Adrenal gland (tissue), 12 donors: ENCODE measurements around the gene CHCHD4. TPM values are rescaled to one million over a fixed set of nuclear protein-coding genes. Genes with fewer than 3 reads are reported as not detected.

Experiments
- DNase-seq, 7 donors: peaks; one replicate each; pipeline ENCODE4 v3.0.0-alpha.2; 2019 to 2020
- H3K27ac ChIP-seq, 5 donors: fragments of 200-600 bp; sonication (generic) in 4 of 5; 1 replicate in 3 of 5; 2 replicates in 2 of 5; pipeline versions ENCODE4 v1.5.1 to v1.8.0; 2016 to 2020; ENCODE audit warnings: mild to moderate bottlenecking in 1 of 5
- H3K27me3 ChIP-seq: fragments of 200-600 bp; 2 replicates; pipeline ENCODE4 v1.8.0; 2021
- H3K36me3 ChIP-seq, 2 donors: fragments of 200-600 bp; replicated peaks in 1 of 2; 1 replicate in 1 of 2; 2 replicates in 1 of 2; pipeline versions ENCODE4 v1.5.1 to v1.8.0; 2018 to 2022
- H3K4me1 ChIP-seq, 2 donors: fragments of 200-600 bp; replicated peaks in 1 of 2; 1 replicate in 1 of 2; 2 replicates in 1 of 2; pipeline versions ENCODE4 v1.5.1 to v1.8.0; 2018 to 2021
- H3K4me3 ChIP-seq, 4 donors: fragments of 200-600 bp; sonication (generic) in 3 of 4; one replicate each; pipeline ENCODE4 v1.5.1; 2016 to 2018
- H3K9me3 ChIP-seq, 3 donors: fragments of 200-600 bp; sonication (generic) in 1 of 3; replicated peaks in 1 of 3; 1 replicate in 2 of 3; 2 replicates in 1 of 3; pipeline versions ENCODE4 v1.5.1 to v1.8.0; 2016 to 2021
- CTCF ChIP-seq, 6 experiments: fragments of 450-650 bp in 4 of 6; fragments of 200-600 bp in 2 of 6; sonication (generic) in 1 of 6; IDR thresholded peaks; 1 replicate in 5 of 6; 2 replicates in 1 of 6; pipeline versions ENCODE4 v1.5.1 to v1.8.0; 2016 to 2021; ENCODE audit warnings: antibody characterized with exemption in 6 of 6, mild to moderate bottlenecking in 2 of 6, moderate library complexity in 1 of 6
- POLR2A ChIP-seq, 2 donors: fragments of 450-650 bp; IDR thresholded peaks; one replicate each; pipeline ENCODE4 v1.6.1; 2017; ENCODE audit warnings: antibody characterized with exemption in 2 of 2, mild to moderate bottlenecking in 2 of 2, moderate library complexity in 1 of 2
- WGBS, 4 donors: extraction: QIAGEN DNeasy Blood & Tissue Kit in 2 of 4; methylation state at CpG; one replicate each; pipeline versions ENCODE4 v1.1.5 to v1.1.7; 2013 to 2017; 5-methylcytosine and 5-hydroxymethylcytosine counted together
- intact Hi-C, 2 donors: fragments of 100-400 bp; cut with DNase I; formaldehyde crosslinking; loops; one replicate each; pipeline versions ENCODE4 v1.14.1 to v1.15.0; 2022 to 2023
- polyA plus RNA-seq, 3 donors: library from polyadenylated mRNA; stranded (reverse); fragments of 200-250 nt in 2 of 3; fragments of 350-450 nt in 1 of 3; fragmentation: Illumina TruSeq in 1 of 3; extraction: RNeasy Lipid Tissue Mini Kit (QIAGEN cat#74804) in 1 of 3; gene quantifications; one replicate each; pipeline ENCODE4 v1.2.3, GENCODE V29; 2013 to 2014
- total RNA-seq, 9 donors: library from RNA; depleted of rRNA in 4 of 9; stranded (reverse); fragments of >200 nt in 4 of 9; fragments of 120-200 nt in 1 of 9; fragmentation: NEBNext Ultra II Directional in 1 of 9; extraction: Animal tissue kit (Norgen Biotek cat#: 25700) in 1 of 9; gene quantifications; one replicate each; pipeline versions ENCODE4 v1.1.0 to v1.2.4, GENCODE V29; 2013 to 2023
- donor health status: healthy with polysubstance abuse.
- donor health status: Bipolar disorder and iron deficiency.
- donor health status: DM: yes; HTN: yes; CAD: no.
- donor health status: DM: no; HTN: no; CAD: no.
- donor health status: DM: no; HTN: no; CAD: no.
- donor health status: DM: yes; HTN: yes; CAD: no.

The CHCHD4 gene
- total and polyA plus RNA-seq, 12 donors: 10.1 to 39.0 (median 17.6) TPM

- 95 to 98% (median 96%) methylated on average over 12 to 13 of the region's 13 CpGs for WGBS, 4 donors
- DNase-seq: peak in 1 of 7 donors; percentile 40
- Histone ChIP-seq H3K27me3 (no peaks in the 10 kb centered on the region), H3K4me3 (no peak overlapping the region), H3K4me1 (peaks cover 0 to 9% of the 10 kb centered on the region in 2 donors), H3K27ac (no peak overlapping the region), H3K9me3 (peaks cover 0 to 11% (median 4%) of the 10 kb centered on the region in 3 donors), H3K36me3 (peaks cover 0 to 83% of the 10 kb centered on the region in 2 donors)
- TF ChIP-seq CTCF (IDR thresholded peaks at IDR 0.05) (no peak), POLR2A (IDR thresholded peaks at IDR 0.05) (no peak)
- intact Hi-C loops: no loop called here
Observed at GRCh38 chr3:14156843-14157561, 32.3 kb upstream of the CHCHD4 start.

GRCh38 chr3:14156201-14156600, 31.5 kb upstream of the CHCHD4 start:
- 96 to 98% (median 97%) methylated on average over 6 to 7 of the region's 7 CpGs for WGBS, 4 donors
- no peak for TF ChIP-seq POLR2A (IDR thresholded peaks at IDR 0.05)
- TF ChIP-seq CTCF (IDR thresholded peaks at IDR 0.05): no peak
- peak in 1 of 7 donors; percentile 41 for DNase-seq
- Histone ChIP-seq H3K4me1 (peaks cover 0 to 9% of the 10 kb centered on the region in 2 donors), H3K27ac (no peak overlapping the region), H3K36me3 (peaks cover 0 to 83% of the 10 kb centered on the region in 2 donors), H3K9me3 (peaks cover 0 to 3% (median 0%) of the 10 kb centered on the region in 3 donors), H3K4me3 (no peak overlapping the region), H3K27me3 (no peaks in the 10 kb centered on the region)
- intact Hi-C loops: no loop called here

GRCh38 chr3:14154895-14155440, 30.3 kb upstream of the CHCHD4 start:
- peak in 1 of 7 donors; percentile 48 for DNase-seq
- no peaks in the 10 kb centered on the region for H3K9me3 ChIP-seq
- no peak overlapping the region for H3K27ac ChIP-seq
- peaks cover 0 to 73% of the 10 kb centered on the region in 2 donors for H3K36me3 ChIP-seq
- no peaks in the 10 kb centered on the region for H3K4me1 ChIP-seq
- intact Hi-C loops: no loop called here
- H3K4me3 ChIP-seq: no peak overlapping the region
- H3K27me3 ChIP-seq: no peaks in the 10 kb centered on the region
- TF ChIP-seq CTCF (IDR thresholded peaks at IDR 0.05) (no peak), POLR2A (IDR thresholded peaks at IDR 0.05) (no peak)
- 86 to 93% (median 90%) methylated on average over 7 of the region's 7 CpGs for WGBS, 4 donors

GRCh38 chr3:14154276-14154675, 29.6 kb upstream of the CHCHD4 start:
- 85 to 93% (median 88%) methylated on average over 5 of the region's 5 CpGs for WGBS, 4 donors
- peaks cover 0 to 66% of the 10 kb centered on the region in 2 donors for H3K36me3 ChIP-seq
- no peak overlapping the region for H3K27ac ChIP-seq
- intact Hi-C loops: no loop called here
- H3K9me3 ChIP-seq: no peaks in the 10 kb centered on the region
- TF ChIP-seq CTCF (IDR thresholded peaks at IDR 0.05) (no peak), POLR2A (IDR thresholded peaks at IDR 0.05) (no peak)
- H3K27me3 ChIP-seq: no peaks in the 10 kb centered on the region
- no peak overlapping the region for H3K4me3 ChIP-seq
- peak in 1 of 7 donors; percentile 47 for DNase-seq
- no peaks in the 10 kb centered on the region for H3K4me1 ChIP-seq
